SKM-1 treated with dmso at 0.1 percent for 144 hours (cell line): ENCODE measurements around the gene RAPGEF5.

Source experiments
- DNase-seq: peaks from one replicate; lab custom pipeline; 2025; ENCODE audit not compliant: unreplicated experiment; lab: John Stamatoyannopoulos, UW

The RAPGEF5 gene, protein sequence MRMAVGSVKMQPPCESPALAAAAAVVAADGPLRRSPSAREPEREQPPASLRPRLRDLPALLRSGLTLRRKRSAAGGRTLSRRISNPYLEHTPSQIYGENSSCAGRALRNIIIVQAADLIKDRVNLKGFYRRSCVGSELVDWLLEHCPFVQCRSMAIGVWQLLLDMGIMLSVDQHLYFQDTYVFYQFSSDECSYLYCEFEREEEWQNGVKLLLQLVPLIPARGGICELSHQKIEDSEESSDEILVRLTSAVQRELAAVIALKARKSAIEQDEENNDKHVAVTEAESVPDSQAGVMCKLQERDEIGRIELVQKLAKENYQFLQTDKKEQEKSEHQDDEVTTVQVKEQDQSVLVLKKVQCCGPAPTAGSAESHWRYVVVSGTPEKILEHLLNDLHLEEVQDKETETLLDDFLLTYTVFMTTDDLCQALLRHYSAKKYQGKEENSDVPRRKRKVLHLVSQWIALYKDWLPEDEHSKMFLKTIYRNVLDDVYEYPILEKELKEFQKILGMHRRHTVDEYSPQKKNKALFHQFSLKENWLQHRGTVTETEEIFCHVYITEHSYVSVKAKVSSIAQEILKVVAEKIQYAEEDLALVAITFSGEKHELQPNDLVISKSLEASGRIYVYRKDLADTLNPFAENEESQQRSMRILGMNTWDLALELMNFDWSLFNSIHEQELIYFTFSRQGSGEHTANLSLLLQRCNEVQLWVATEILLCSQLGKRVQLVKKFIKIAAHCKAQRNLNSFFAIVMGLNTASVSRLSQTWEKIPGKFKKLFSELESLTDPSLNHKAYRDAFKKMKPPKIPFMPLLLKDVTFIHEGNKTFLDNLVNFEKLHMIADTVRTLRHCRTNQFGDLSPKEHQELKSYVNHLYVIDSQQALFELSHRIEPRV

DNA sequence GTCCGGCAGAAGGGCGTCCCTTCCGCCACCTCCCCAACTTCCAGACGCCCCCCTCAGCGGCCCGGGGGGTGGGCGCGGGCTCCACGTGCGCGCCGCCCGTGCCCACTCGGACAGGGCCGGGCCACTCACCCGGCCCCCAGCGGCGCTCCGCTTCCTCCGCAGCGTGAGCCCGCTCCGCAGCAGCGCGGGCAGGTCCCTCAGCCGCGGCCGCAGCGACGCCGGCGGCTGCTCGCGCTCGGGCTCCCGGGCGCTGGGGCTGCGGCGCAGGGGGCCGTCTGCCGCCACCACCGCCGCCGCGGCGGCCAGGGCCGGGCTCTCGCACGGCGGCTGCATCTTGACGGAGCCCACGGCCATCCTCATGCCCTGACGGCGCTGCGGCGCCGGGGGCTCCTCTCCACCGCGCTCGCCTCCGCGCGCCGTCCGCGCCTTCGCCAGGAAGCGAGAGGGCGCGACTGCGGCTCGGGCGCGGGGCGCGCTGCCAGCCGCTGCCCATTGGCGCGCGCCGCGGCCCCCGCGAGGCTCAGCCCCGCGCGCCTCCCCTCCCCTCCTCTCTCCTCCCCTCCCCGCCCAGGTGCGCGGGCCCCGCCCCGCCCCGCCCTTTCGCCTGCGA lies at the start of gene RAPGEF5:
TSS of gene RAPGEF5 (minus strand) at position 454 of the 610 bp plus-strand sequence. CDS start at position 360, 94 bp downstream.
- peak; percentile 9 for DNase-seq

DNA sequence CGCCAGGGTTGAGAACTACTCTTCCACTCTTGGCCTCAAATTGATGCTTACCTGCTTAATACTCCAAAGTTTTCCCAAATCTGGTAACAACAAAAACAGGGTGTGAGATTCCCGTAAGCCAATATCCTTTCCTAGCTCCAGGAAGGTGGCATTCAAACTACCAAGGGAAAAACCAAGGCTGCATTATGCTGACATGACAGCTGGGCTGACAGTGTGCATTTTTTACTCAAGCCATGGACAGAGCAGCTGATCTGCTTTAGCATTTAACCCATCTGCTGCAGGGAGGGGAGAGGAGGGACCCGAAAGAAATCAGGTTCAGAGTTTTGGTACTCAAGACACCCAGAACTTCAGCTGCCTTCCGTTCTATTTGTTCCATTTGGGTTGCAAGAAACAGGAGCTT lies 49.8 kb upstream of the RAPGEF5 start:
- no peak for DNase-seq

DNA sequence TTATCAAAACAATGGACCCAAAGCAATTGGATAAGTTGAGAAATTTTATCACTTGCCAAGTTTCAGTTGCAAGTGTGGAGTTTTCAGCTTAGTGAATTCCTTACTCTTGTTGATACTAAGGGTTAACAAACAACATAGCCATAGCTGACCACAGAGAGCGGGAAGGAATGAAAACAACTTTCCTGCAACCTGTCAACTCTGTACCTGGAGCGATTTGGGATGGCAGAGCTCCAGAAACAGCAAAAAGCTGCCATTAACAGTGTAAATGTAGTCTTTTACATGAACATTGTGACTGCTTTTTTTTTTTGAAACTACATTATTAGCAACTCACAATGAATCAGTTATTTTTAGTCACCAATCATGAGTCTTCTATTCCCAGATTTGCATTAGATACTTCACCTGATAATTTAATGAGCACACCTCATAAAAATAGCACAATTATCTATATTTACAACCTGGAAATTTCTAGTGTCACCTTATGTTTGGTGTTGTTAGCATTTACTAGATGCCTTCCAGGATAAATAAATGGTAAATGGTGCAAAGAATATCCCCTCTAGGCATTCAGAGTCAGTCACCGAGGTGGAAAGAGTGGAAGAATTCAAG lies 47.6 kb upstream of the RAPGEF5 start:
- no peak for DNase-seq

DNA sequence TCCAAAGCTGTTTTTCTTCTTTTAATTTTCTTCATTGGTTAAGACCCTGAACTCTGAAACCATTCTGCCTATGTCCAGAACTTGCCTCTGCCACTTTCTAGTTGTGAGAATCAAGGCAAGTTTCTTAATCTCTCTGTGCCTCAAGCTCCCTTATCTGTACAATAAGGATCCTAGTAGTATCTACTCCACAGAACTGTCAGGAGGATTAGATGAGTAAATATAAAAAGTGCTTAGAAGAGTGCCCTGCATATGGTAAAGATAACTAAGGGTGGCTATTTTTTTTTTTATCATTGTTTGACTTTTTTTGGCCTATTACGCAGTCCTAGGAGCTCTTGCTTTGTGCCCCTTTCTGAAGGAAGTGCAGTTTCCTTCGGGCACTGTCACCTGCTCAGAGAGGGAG lies 46.4 kb upstream of the RAPGEF5 start:
- DNase-seq = no peak

DNA sequence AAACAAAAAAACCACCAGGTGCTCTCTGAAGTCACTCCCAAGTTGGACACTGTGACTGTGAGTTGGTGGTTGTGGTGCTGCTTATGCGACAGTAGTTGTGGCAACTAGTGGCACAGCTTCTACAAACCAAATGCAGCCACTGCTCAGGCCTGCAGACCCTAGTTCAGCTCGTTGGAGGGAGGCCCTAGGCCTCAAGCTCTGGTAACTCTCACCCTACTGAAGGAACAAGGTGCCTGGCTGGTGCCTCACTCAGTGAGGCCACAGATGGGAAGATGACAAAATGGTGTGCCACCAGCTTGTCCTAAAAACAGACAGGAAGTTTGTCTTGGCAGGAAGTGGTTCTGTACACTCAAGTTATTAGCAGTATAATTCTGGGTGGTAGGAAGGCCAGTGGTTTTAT lies 45.3 kb upstream of the RAPGEF5 start:
- DNase-seq = no peak

DNA sequence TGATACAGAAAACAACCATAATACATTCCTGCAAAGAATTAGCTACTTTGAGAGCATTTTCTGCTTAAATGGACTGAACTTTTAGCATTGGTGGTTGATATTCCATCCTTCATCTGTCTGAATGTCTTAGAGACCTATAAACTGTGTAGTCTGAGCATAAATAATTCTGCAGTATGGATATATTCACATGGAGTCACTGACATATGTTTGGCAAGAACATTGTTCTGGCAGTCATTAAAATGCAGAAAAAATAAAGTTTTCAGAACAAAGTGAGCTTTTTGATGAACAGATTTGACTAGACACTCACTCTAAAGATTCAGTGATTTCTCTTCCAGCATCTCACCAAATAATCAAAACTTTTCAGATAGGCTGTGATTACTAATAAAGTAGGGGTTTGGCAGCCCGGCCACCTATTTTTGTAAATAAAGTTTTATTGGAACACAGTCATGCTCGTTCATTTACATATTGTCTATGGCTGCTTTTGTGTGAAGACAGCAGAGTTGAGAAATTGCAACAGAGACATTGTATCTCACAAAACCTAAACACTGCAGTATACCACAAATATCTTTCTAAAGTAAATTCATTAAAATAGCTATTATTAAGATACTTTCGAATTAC lies 44.1 kb upstream of the RAPGEF5 start:
- no peak for DNase-seq

DNA sequence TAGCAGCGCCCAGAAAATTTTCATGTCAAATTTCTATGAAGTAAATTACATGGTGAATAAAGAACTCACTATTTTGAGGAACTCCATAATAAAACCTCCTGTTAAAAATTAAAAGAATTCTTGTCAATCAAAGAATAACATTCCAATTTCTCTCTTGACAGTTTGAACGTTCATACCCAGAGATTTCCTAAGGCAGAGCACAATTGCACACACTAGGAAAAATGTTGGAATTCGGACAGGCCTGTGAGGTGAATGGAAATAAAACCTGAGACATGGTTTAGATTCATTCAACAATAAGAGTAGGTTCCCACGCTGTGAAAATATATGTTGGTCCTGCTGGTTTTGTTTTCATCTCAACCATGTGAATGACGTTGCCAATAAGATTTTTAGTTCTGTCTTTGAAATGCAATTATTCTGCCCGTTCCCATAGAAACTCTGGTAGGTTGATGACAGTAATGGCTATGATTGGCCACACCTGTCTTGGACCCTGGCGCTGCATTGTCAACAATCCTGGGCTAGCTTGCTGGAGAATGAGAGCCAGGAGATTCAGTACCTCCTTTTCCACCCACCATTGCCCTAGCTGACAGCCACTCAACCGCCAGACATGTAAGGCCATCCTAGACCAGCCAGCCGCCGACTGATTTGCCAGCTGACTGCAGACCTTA lies 43.3 kb upstream of the RAPGEF5 start:
- no peak for DNase-seq

DNA sequence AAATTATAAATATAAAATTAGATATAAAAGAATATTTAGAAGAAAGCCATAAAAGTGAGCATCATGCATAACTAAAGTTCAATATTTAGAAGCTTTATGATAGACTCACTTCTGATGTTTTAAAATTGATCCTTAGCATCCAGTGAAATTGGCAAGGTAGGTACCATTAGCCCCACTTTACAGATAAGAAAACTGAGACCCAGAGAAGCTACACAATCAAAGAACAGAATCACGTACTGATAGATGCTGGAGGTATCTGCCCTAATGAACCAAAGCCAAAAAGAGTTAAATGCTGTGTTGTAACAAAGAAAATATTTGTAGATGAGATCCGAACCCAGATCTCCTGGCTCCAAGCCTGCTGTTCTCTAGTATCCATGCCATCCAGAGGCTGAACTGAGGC lies 42.6 kb upstream of the RAPGEF5 start:
- DNase-seq = no peak

DNA sequence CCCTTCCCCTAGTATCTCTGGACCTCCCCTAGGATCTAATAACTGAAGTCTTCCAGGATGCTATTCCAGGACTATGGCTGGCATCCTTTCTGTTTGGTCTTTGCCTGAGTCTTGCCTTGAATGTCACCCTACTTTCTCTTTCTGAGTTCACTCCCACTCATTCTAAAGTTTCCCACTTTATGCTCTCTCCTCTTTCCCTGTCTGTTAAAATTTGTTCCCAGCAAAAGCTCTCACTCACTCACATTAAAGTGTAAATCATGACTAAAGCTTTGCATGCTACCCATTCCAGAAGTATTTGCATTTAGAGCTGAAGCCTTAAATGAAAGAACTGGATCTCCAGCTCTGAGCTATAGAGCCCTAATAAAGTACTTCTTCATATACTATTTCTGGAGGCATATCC lies 42.1 kb upstream of the RAPGEF5 start:
- DNase-seq = no peak

DNA sequence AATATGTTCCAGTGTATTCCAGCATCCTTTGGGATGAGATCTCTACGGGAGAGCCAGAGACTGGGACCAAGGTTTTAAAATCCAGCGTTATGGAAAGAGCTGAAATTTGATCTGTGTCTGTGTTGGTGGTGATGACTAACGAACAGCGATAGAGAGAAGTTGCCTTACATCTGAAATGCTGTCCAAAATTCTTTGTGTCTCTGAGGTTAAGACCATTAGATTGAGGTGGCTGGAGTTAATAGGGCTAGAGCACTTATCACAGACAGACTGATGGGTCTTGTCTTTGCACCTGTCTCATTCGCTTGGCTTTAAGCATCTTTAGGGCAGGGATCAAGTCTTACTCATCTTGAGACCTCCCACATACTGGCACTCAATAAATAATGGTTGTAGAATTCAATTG lies 41.0 kb upstream of the RAPGEF5 start:
- DNase-seq = no peak

DNA sequence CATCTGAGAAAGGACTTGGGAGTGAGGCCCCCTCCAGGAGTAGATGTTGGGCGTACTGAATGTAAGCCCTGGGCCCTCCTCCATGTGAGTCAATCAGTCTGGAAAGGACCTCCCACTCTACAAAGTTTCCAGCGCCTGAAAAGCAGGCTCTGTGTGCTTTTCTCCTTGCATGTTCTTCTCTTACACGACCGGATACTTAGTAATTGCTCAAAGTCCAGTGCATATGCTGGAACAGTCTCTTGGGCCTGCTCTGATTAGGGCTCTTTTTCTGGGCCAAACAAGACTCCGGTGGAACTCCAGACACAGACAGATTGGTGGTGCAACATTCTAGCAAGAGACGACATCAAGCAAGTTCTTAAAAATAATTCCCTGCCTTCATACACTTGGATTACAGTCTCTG lies 38.3 kb upstream of the RAPGEF5 start:
- no peak for DNase-seq

DNA sequence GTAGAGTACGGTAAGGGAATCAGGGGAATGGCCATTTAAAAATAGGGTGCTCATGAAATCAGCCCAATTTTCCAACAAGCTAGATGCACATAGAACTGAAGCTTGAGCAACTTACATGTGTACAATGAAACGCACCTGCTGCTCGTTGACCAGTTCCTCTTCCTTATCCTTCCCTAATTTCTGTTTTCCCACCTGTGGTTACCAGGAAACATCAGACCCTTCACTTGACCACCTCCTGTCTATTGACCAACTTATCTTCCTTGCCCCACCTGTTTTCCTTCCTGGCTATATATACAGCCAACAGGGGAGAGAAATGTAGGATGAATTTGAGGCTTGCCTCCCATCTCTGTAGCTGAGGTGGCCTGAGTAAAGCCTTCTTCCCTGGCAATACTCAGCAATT lies 37.8 kb upstream of the RAPGEF5 start:
- DNase-seq = no peak

DNA sequence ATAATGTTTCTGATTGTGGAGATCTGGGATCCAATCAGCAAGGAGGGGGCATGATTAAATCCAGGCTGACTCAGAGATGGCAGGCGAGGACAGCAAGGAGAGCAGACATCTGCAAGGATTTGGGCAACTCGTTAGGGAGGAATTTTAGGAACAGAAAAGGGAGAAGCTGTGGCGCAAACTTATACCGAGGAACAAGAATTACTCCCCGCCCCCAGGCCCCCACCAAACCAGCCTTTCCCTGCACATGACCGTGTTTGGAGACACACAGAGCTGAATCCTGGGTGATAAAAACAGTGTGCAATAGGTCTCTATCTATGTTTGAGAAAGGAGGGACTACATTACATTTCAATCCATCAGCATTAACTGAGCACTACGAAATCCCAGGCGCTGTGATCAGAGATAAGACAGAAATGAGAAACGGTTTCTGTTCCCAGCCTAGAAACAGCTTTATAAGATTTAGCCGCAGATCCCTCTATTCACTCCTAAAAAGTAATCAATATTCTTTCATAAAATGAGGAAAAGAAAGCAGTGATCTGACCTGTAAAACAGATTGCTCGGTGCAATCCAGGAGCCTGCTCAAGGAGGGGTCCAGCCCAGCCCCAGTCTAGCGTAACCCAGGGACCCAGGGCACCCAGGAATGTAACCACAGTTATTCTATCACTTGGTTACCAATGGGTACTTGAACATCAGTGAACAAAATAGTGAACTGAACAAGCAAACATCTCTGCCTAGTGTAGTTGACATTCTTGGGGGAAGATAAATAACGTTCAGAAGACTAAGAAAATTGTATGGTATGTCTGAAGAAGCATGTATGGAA lies 37.2 kb upstream of the RAPGEF5 start:
- no peak for DNase-seq

DNA sequence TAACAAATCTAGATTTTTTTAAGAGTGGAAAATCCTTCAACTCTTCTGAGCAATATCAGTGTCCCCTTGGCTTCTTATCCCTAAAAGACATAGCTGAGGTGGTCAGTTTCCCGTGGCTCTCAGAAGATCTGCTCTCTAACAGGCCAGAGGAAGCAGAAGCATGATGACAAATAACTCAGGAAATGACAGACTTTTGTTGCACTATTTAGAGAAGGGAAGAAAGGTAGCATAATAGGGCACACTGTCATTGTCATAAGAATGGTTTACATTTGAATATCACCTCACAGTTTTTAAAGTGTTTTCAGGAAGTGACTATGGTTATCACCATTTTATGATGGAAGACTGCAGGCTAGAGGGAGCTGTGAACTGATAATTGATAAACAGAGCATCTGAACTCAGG lies 33.6 kb upstream of the RAPGEF5 start:
- DNase-seq = no peak

DNA sequence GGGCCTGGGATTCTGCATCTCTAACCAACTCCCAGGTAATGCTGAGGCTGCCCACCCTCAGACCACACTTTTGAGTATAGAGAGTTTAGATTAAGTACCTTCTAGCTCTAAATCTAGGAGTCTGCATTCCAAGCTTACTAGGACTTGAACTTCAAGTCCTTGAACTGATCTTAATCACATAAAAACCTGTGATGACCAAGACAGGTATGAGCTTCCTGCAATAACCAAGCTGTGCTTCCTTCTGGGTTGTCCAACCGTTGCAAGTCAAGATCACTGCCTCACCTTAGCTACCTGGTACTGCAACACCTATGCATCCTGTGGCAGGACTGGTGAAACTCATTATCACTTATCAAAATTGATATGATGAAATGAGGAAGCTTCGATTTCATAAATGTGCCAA lies 32.9 kb upstream of the RAPGEF5 start:
- no peak for DNase-seq

DNA sequence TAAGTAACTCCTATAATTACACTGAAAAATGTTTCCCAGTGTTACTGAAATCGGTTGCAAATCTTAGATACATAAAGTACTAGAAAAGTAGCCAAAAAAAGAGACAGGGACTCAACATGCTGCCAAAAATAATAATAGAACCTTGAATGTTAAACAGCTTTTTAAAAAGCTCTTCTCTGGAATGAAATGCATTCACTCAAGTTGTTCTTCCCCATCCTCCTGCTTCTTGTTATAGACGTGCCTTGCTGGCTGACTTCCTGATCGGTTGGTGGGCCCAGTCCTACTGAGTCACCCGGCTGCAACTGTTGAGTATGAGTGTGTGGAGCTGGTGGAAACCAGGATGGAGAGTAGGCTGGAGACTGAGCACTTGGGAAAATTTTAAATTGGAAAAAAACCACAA lies 30.6 kb upstream of the RAPGEF5 start:
- DNase-seq = no peak

DNA sequence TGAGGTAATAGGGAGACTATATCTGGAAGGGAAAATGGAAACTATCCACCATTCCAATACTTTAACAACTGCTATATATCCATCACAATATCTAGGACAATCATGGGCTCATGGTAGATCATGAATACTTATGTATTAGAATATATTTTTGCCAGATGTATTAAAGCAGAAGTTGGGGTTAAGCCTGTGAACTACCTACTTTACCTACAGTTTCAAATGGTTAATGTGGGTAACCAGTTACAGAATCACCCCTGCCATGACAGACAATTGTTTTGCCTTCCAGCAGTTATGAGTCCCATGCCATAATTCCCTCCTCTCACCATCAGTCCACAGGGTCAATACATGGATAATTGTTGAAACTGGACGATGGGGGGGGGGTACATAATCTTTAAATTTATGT lies 29.9 kb upstream of the RAPGEF5 start:
- DNase-seq = no peak

DNA sequence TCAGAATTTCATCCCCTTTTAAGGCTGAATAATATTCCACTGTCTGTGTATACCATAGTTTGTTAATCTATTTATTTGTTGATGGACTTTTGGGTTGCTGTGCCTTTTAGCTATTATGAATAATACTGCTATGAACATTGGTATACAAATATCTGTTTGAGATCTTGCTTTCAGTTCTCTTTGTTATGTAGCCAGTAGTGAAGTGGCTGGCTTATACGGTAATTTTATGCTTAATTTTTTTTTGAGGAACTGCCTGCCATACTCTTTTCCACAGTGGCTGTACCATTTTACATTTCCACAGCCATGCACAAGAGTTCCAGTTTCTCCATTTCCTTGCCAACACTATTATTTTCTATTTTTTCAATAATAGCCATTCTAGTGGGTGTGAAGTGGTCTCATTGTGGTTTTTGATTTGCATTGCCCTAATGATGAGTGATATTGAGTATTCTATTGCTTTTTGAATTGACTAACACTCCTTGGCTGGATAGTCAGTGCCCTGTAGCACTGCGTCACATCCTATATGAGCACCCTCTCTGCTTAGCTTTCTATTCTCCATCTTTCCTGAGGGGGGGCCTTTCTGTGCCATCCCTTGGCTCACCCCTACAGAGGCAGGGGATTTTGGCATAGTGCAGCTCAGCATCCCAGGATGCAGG lies 29.4 kb upstream of the RAPGEF5 start:
- DNase-seq = no peak

DNA sequence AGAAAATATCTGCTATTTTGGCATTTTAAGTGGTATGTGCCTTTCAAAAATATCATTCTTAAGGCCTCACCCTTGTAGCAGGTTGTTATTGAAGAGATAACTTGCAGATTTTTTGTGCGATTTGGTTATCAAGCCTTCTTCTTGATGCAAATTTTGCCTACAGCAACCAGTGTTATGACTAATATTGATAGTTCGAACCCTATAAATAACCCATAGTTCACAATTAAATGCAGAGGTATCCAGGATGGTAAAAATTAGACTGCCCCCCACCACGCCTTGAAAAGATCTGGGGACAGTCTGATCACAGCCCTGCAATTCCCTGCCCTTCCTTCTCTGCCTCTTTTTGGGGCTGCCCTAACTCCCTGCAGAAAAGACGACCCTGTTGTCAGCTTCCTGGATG lies 28.4 kb upstream of the RAPGEF5 start:
- no peak for DNase-seq
